Lung (tissue), 12 donors: ENCODE data around the gene TMEM266. TPM values are rescaled to one million over a fixed set of nuclear protein-coding genes. Genes with fewer than 3 reads are reported as not detected.

Source experiments
- ATAC-seq: fragments of 200-7000 bp; cut with Tn5 transposase; one replicate; pipeline ENCODE4 v1.9.1; 2020; ENCODE audit warnings: moderate number of reproducible peaks; ENCODE audit not compliant: insufficient read depth, low FRiP score
- DNase-seq, 3 donors: peaks; one replicate each; pipeline ENCODE4 v3.0.0-alpha.2; 2013 to 2017
- H3K27ac ChIP-seq, 2 donors: one replicate each; pipeline ENCODE4 v1.5.1; 2013; ENCODE audit warnings: mild to moderate bottlenecking in 2 of 2, moderate library complexity in 2 of 2, control low read depth in 1 of 2, inconsistent platforms in 1 of 2, low read depth in 1 of 2, low read length in 1 of 2
- H3K27me3 ChIP-seq, 3 donors: one replicate each; pipeline ENCODE4 v1.5.1; 2013; ENCODE audit warnings: low read length in 2 of 3; ENCODE audit not compliant: control insufficient read depth in 3 of 3, insufficient read depth in 3 of 3
- H3K36me3 ChIP-seq, 4 donors: one replicate each; pipeline ENCODE4 v1.5.1; 2013; ENCODE audit warnings: low read length in 4 of 4, mild to moderate bottlenecking in 1 of 4, moderate library complexity in 1 of 4; ENCODE audit not compliant: control insufficient read depth in 4 of 4, insufficient read depth in 4 of 4
- H3K4me1 ChIP-seq, 5 donors: one replicate each; pipeline ENCODE4 v1.5.1; 2013; ENCODE audit warnings: low read length in 5 of 5, mild to moderate bottlenecking in 2 of 5, moderate library complexity in 1 of 5; ENCODE audit not compliant: control insufficient read depth in 5 of 5, insufficient read depth in 5 of 5
- H3K4me3 ChIP-seq: one replicate; pipeline ENCODE4 v1.5.1; 2013; ENCODE audit warnings: mild to moderate bottlenecking, control low read depth, moderate library complexity
- H3K9ac ChIP-seq, 2 donors: one replicate each; pipeline ENCODE4 v1.5.1; 2013; ENCODE audit warnings: low read length in 2 of 2, control low read depth in 1 of 2; ENCODE audit not compliant: insufficient read depth in 1 of 2
- H3K9me3 ChIP-seq, 4 donors: one replicate each; pipeline ENCODE4 v1.5.1; 2013; ENCODE audit warnings: low read length in 3 of 4, mild to moderate bottlenecking in 1 of 4, moderate library complexity in 1 of 4; ENCODE audit not compliant: control insufficient read depth in 4 of 4, insufficient read depth in 3 of 4
- CTCF ChIP-seq: IDR thresholded peaks from 2 replicates; pipeline ENCODE4 v1.5.1; 2012; ENCODE audit warnings: mild to moderate bottlenecking; ENCODE audit errors: control extremely low read depth, extremely low read depth
- WGBS, 2 donors: extraction: QIAGEN DNeasy Blood & Tissue Kit; methylation state at CpG; one replicate each; pipeline ENCODE4 v1.1.7; 2013; 5-methylcytosine and 5-hydroxymethylcytosine counted together
- polyA plus RNA-seq, 2 donors: library from polyadenylated mRNA; stranded (reverse); fragments of 200-250 nt; gene quantifications; one replicate each; pipeline ENCODE4 v1.2.1, GENCODE V29; 2013
- total RNA-seq, 2 donors: library from RNA; depleted of rRNA in 1 of 2; stranded (reverse); fragments of >200 nt in 1 of 2; gene quantifications; one replicate each; pipeline ENCODE4 v1.2.1, GENCODE V29; 2014 to 2021
- donor health status: control.
- donor health status: control.
- donor health status: Bipolar disorder and iron deficiency.
- donor health status: healthy.
- donor health status: DM: yes; HTN: yes; CAD: no.

Gene TMEM266
- total and polyA plus RNA-seq, 4 donors, result 1.1 to 4.4 (median 1.5) TPM

- 48% methylated on average over 5 of the region's 5 CpGs for WGBS, 2 donors
- no peak for ATAC-seq
- H3K27me3 ChIP-seq, result peaks cover 0 to 23% (median 12%) of the 10 kb centered on the region in 3 donors
These were observed 6.0 kb downstream of the TMEM266 start for GRCh38 chr15:76065793-76066192.

GRCh38 chr15:76070192-76070591 is 10.4 kb downstream of the TMEM266 start:
- Histone ChIP-seq H3K27me3 (no peaks in the 10 kb centered on the region), H3K4me1 (peaks cover 0 to 7% (median 0%) of the 10 kb centered on the region in 5 donors), H3K9ac (no peak overlapping the region), H3K27ac (no peak overlapping the region), H3K36me3 (no peaks in the 10 kb centered on the region), H3K9me3 (no peaks in the 10 kb centered on the region), H3K4me3 (no peak overlapping the region)
- ATAC-seq, result no peak
- no peak for TF ChIP-seq CTCF
- DNase-seq, result no peak

More at GRCh38 chr15:76065793-76066192, 6.0 kb downstream of the TMEM266 start:
- no peaks in the 10 kb centered on the region for H3K9me3 ChIP-seq
- no peak overlapping the region for H3K4me3 ChIP-seq
- no peak for TF ChIP-seq CTCF
- H3K4me1 ChIP-seq, result peaks cover 0 to 7% (median 0%) of the 10 kb centered on the region in 5 donors
- DNase-seq, result no peak
- no peak overlapping the region for H3K9ac ChIP-seq
- H3K36me3 ChIP-seq, result no peaks in the 10 kb centered on the region
- H3K27ac ChIP-seq, result no peak overlapping the region

GRCh38 chr15:76070921-76071635 is 11.3 kb downstream of the TMEM266 start:
- Histone ChIP-seq H3K9me3 (no peaks in the 10 kb centered on the region), H3K4me3 (no peak overlapping the region), H3K9ac (no peak overlapping the region), H3K36me3 (no peaks in the 10 kb centered on the region), H3K4me1 (peaks cover 0 to 3% (median 0%) of the 10 kb centered on the region in 5 donors), H3K27me3 (no peaks in the 10 kb centered on the region), H3K27ac (no peak overlapping the region)
- no peak for ATAC-seq
- no peak for DNase-seq
- 62 to 75% methylated on average over 4 of the region's 4 CpGs for WGBS, 2 donors
- TF ChIP-seq CTCF, result no peak
